Measurements from ENCODE around the gene ZNF689. TPM values are rescaled to one million over a fixed set of nuclear protein-coding genes. Genes with fewer than 3 reads are reported as not detected.
A peak's percentile ranks its signal among the peaks of the same experiment; 100 is the strongest.

ZNF689 gene
- total and polyA plus RNA-seq, 2 of the 4 experiments (the other 2 are of a cell fraction): 2.7 to 2.9 TPM

- TF ChIP-seq USF2 (IDR thresholded peaks at IDR 0.05; ENCODE audit: low read depth, low read length): no peak
These were observed 48.9 kb downstream of the ZNF689 start (continued) for GRCh38 chr16:30561089-30561816.

GRCh38 chr16:30559690-30560089 is 50.5 kb downstream of the ZNF689 start:
- dilution Hi-C loops (cut with HindIII; ENCODE audit: low sequenced_read_pairs, unreplicated experiment) (no loop called here), intact Hi-C loops (cut with micrococcal nuclease) (no loop called here), in situ Hi-C loops (cut with MboI; ENCODE audit: low sequenced_read_pairs) (no loop called here)
- no peak overlapping the region for H2BK5ac ChIP-seq (ENCODE audit: low read depth, low read length, poor library complexity, severe bottlenecking)
- H3K27ac ChIP-seq (ENCODE audit: insufficient read depth, low read length): no peak overlapping the region
- peaks cover 0 to 22% of the 10 kb centered on the region in 2 experiments; a peak in 2 of 4 replicates for H3K79me1 ChIP-seq (ENCODE audit: low read depth in 1 of 2, low read length in 2 of 2)
- no peaks in the 10 kb centered on the region for H3K9me3 ChIP-seq (ENCODE audit: control insufficient read depth, insufficient read depth, low read length)
- no peak overlapping the region for H2AFZ ChIP-seq (replicated peaks; ENCODE audit: low read length, poor library complexity)
- no peak overlapping the region for H2BK15ac ChIP-seq (ENCODE audit: low read depth, low read length)
- no peak overlapping the region for H3K9ac ChIP-seq (ENCODE audit: low read depth, low read length)
- WGBS, 2 experiments (ENCODE audit: extremely low coverage in 2 of 2, insufficient read length in 1 of 2): no CpG with 5 or more reads among the region's 6 CpGs
- H3K18ac ChIP-seq (ENCODE audit: low read depth, low read length): no peak overlapping the region
- no peak overlapping the region for H2BK120ac ChIP-seq (ENCODE audit: low read depth, low read length)
- no peak overlapping the region for H2AK9ac ChIP-seq (replicated peaks; ENCODE audit: low read depth, low read length, poor library complexity)
- no peak overlapping the region for H3K23ac ChIP-seq (ENCODE audit: low read depth, low read length)
- H3K36me3 ChIP-seq (ENCODE audit: control insufficient read depth, insufficient read depth, low read length): peaks cover 14% of the 10 kb centered on the region
- no peaks in the 10 kb centered on the region; the same call in 1 of the 2 replicates for H4K20me1 ChIP-seq (ENCODE audit: insufficient read depth, low read length)
- DNase-seq: no peak
- TF ChIP-seq CTCF (conservative IDR thresholded peaks at IDR 0.05; ENCODE audit: low read depth, low read length) (no peak), CEBPB (IDR thresholded peaks at IDR 0.05; ENCODE audit: low read depth, low read length) (no peak), SMC3 (IDR thresholded peaks at IDR 0.05; ENCODE audit: low read depth, low read length) (no peak), CHD1 (IDR thresholded peaks at IDR 0.05; ENCODE audit: low read depth, low read length) (no peak), RAD21 (IDR thresholded peaks at IDR 0.05; ENCODE audit: low read length) (no peak), RCOR1 (IDR thresholded peaks at IDR 0.05; ENCODE audit: insufficient replicate concordance, low read length) (no peak), RFX5 (IDR thresholded peaks at IDR 0.05; ENCODE audit: low read depth, low read length) (no peak), MAFK (IDR thresholded peaks at IDR 0.05; ENCODE audit: low read depth, low read length) (no peak), MXI1 (IDR thresholded peaks at IDR 0.05; ENCODE audit: borderline replicate concordance, low read depth, low read length) (no peak), ELK1 (IDR thresholded peaks at IDR 0.05; ENCODE audit: borderline replicate concordance, low read depth, low read length) (no peak), BHLHE40 (IDR thresholded peaks at IDR 0.05; ENCODE audit: low read depth, low read length) (no peak), NFE2L2 (IDR thresholded peaks at IDR 0.05; ENCODE audit: low read depth, low read length) (no peak), POLR2A (IDR thresholded peaks at IDR 0.05; ENCODE audit: low read depth, low read length) (no peak)
- no peak overlapping the region for H3K4me3 ChIP-seq (ENCODE audit: insufficient read depth, low read depth, low read length)
- no peak overlapping the region for H2BK20ac ChIP-seq (ENCODE audit: low read depth, low read length)
- H3K4ac ChIP-seq (ENCODE audit: low read depth, low read length): no peak overlapping the region; the same call in 1 of the 2 replicates
- no peak overlapping the region for H4K91ac ChIP-seq (ENCODE audit: insufficient read depth, low read depth, low read length)
- no peak overlapping the region for H4K5ac ChIP-seq (ENCODE audit: low read depth, low read length)
- H2AK5ac ChIP-seq (ENCODE audit: low read depth, low read length): no peak overlapping the region; the same call in 1 of the 2 replicates
- H3K9me1 ChIP-seq (ENCODE audit: insufficient read depth, low read length): no peaks in the 10 kb centered on the region
- BruUV-seq (replicated peaks): no TSS peak
- no peak for ATAC-seq (ENCODE audit: low read depth)
- H3K27me3 ChIP-seq (ENCODE audit: control insufficient read depth, insufficient read depth, low read length): no peaks in the 10 kb centered on the region
- H4K8ac ChIP-seq (ENCODE audit: low read depth in 2 of 2, low read length in 2 of 2): 0 out of 4 replicates have a peak overlapping the region, but pooled peaks of 1 of the 2 experiments have one; percentile 99
- no peak overlapping the region for H3K56ac ChIP-seq (ENCODE audit: extremely low read depth, insufficient read depth, low read length)
- ChIA-PET POLR2A (ENCODE audit: unreplicated experiment) (no interaction called here), CTCF (no interaction called here)
- H3K14ac ChIP-seq (replicated peaks; ENCODE audit: low read depth, low read length): no peak overlapping the region
- H3K4me1 ChIP-seq (ENCODE audit: control insufficient read depth, insufficient read depth, low read length): no peaks in the 10 kb centered on the region
- H3K4me2 ChIP-seq (ENCODE audit: low read depth, low read length): no peak overlapping the region

Data from IMR-90 (cell line).